ENCODE results near the gene SCN2B. TPM values are rescaled to one million over a fixed set of nuclear protein-coding genes. Genes with fewer than 3 reads are reported as not detected.

The SCN2B gene
- total and polyA plus RNA-seq, 10 of the 15 experiments (the other 5 are each of a cell fraction or from before 2014, with no cell fraction given), result 0.01 TPM; not detected in 9

GRCh38 chr11:118132385-118133151 lies 43.9 kb downstream of the SCN2B start (continued):
- TF ChIP-seq ETV6 (conservative IDR thresholded peaks at IDR 0.05 in 1 of 2, IDR thresholded peaks at IDR 0.05 in 1 of 2; ENCODE audit: borderline replicate concordance in 1 of 2, low read depth in 1 of 2) (no peak), TCF12 (IDR thresholded peaks at IDR 0.05; ENCODE audit: low read depth, low read length) (no peak), TCF7 (IDR thresholded peaks at IDR 0.05; ENCODE audit: borderline replicate concordance) (no peak), ELK1 (IDR thresholded peaks at IDR 0.05; ENCODE audit: low read depth, low read length) (no peak), CHD2 (IDR thresholded peaks at IDR 0.05; ENCODE audit: borderline replicate concordance, low read depth, low read length) (no peak), BHLHE40 (IDR thresholded peaks at IDR 0.05; ENCODE audit: borderline replicate concordance in 1 of 2, low read depth in 2 of 2, low read length in 1 of 2) (no peak), SIX5 (IDR thresholded peaks at IDR 0.05; ENCODE audit: low read depth, low read length, severe bottlenecking) (no peak), CHD1 (IDR thresholded peaks at IDR 0.05; ENCODE audit: low read depth, low read length) (no peak), ATF2 (IDR thresholded peaks at IDR 0.05; ENCODE audit: low read length) (no peak), HDAC2 (IDR thresholded peaks at IDR 0.05) (no peak), NR2F1 (conservative IDR thresholded peaks at IDR 0.05) (no peak)
